SK-N-SH treated with all-trans-retinoic acid at 6 μM for 48 hours (cell line): ENCODE results near the gene MIEN1.

Experiments used
- ATAC-seq: fragments of 200-7000 bp; cut with Tn5 transposase; 3 replicates; pipeline ENCODE4 v1.9.1; 2020; ENCODE audit warnings: mild to moderate bottlenecking, moderate library complexity
- ARNTL ChIP-seq: fragments of 450-650 bp; formaldehyde crosslinking; IDR thresholded peaks from 2 replicates; pipeline ENCODE4 v1.5.0; 2020; ENCODE audit warnings: low read depth, mild to moderate bottlenecking, moderate library complexity, borderline replicate concordance
- BACH2 ChIP-seq: fragments of 250-450 bp; sonication (Bioruptor Pico); IDR thresholded peaks from 2 replicates; pipeline ENCODE4 v1.9.0; 2021; ENCODE audit warnings: mild to moderate bottlenecking, borderline replicate concordance
- CSDC2 ChIP-seq: fragments of 250-450 bp; sonication (Bioruptor Pico); IDR thresholded peaks from 2 replicates; pipeline ENCODE4 v1.5.0; 2020; ENCODE audit warnings: mild to moderate bottlenecking, moderate library complexity
- ESRRG ChIP-seq: fragments of 250-450 bp; sonication (Bioruptor Pico); IDR thresholded peaks from 2 replicates; pipeline ENCODE4 v1.6.1; 2021; ENCODE audit warnings: mild to moderate bottlenecking
- GLIS3 ChIP-seq: fragments of 250-450 bp; sonication (Bioruptor Pico); IDR thresholded peaks from 2 replicates; pipeline ENCODE4 v1.5.0; 2020; ENCODE audit warnings: mild to moderate bottlenecking, moderate library complexity
- OSR1 ChIP-seq: fragments of 250-450 bp; sonication (Bioruptor Pico); IDR thresholded peaks from 2 replicates; pipeline ENCODE4 v1.8.0; 2022; ENCODE audit warnings: moderate library complexity, mild to moderate bottlenecking, inconsistent platforms
- PPARA ChIP-seq: fragments of 250-450 bp; sonication (Bioruptor Pico); IDR thresholded peaks from 2 replicates; pipeline ENCODE4 v1.5.0; 2020; ENCODE audit warnings: mild to moderate bottlenecking, borderline replicate concordance
- RARB ChIP-seq: fragments of 250-450 bp; sonication (Bioruptor Pico); IDR thresholded peaks from 2 replicates; pipeline ENCODE4 v1.8.0; 2021; ENCODE audit warnings: mild to moderate bottlenecking, moderate library complexity
- SNAI2 ChIP-seq: fragments of 250-450 bp; sonication (Bioruptor Pico); IDR thresholded peaks from 2 replicates; pipeline ENCODE4 v1.5.0; 2020; ENCODE audit warnings: mild to moderate bottlenecking, moderate library complexity
- TCF4 ChIP-seq: fragments of 250-450 bp; sonication (Bioruptor Pico); IDR thresholded peaks from 2 replicates; pipeline ENCODE4 v1.8.0; 2021; ENCODE audit warnings: mild to moderate bottlenecking, moderate library complexity, borderline replicate concordance
- TOX ChIP-seq: fragments of 250-450 bp; sonication (Bioruptor Pico); IDR thresholded peaks from 2 replicates; pipeline ENCODE4 v1.8.0; 2021; ENCODE audit warnings: mild to moderate bottlenecking, moderate library complexity, borderline replicate concordance
- ZC3H10 ChIP-seq: fragments of 250-450 bp; sonication (Bioruptor Pico); IDR thresholded peaks from 2 replicates; pipeline ENCODE4 v1.5.1; 2021; ENCODE audit warnings: mild to moderate bottlenecking, moderate library complexity
- ZFP3 ChIP-seq: fragments of 250-450 bp; sonication (Bioruptor Pico); IDR thresholded peaks from 2 replicates; pipeline ENCODE4 v1.5.0; 2020; ENCODE audit warnings: mild to moderate bottlenecking, moderate library complexity
- ZFP30 ChIP-seq: fragments of 450-650 bp; formaldehyde crosslinking; IDR thresholded peaks from 2 replicates; pipeline ENCODE4 v1.5.0; 2022; ENCODE audit warnings: mild to moderate bottlenecking, moderate library complexity
- ZNF565 ChIP-seq: fragments of 450-650 bp; formaldehyde crosslinking; conservative IDR thresholded peaks from 2 replicates; pipeline ENCODE4 v1.5.0; 2020; ENCODE audit warnings: low read depth, mild to moderate bottlenecking, moderate library complexity
- ZNF70 ChIP-seq: fragments of 450-650 bp; formaldehyde crosslinking; IDR thresholded peaks from 2 replicates; pipeline ENCODE4 v1.5.0; 2020; ENCODE audit warnings: mild to moderate bottlenecking, moderate library complexity
- ZNF8 ChIP-seq: fragments of 450-650 bp; formaldehyde crosslinking; IDR thresholded peaks from 2 replicates; pipeline ENCODE4 v1.5.0; 2020; ENCODE audit warnings: mild to moderate bottlenecking, moderate library complexity
- TF ChIP-seq, protein P1 (sequence below): fragments of 250-450 bp; sonication (Bioruptor Pico); IDR thresholded peaks from 2 replicates; pipeline ENCODE4 v1.5.1; 2020; ENCODE audit warnings: low read depth, mild to moderate bottlenecking, moderate library complexity
- TF ChIP-seq, protein P2 (sequence below): fragments of 250-450 bp; sonication (Bioruptor Pico); IDR thresholded peaks from 2 replicates; pipeline ENCODE4 v1.8.0; 2021; ENCODE audit warnings: low read depth, mild to moderate bottlenecking, moderate library complexity, borderline replicate concordance
- TF ChIP-seq, protein P3 (sequence below): fragments of 250-450 bp; sonication (Bioruptor Pico); IDR thresholded peaks from 2 replicates; pipeline ENCODE4 v1.5.1; 2021; ENCODE audit warnings: mild to moderate bottlenecking, moderate library complexity
- TF ChIP-seq, protein P4 (sequence below): fragments of 250-450 bp; sonication (Bioruptor Pico); IDR thresholded peaks from 2 replicates; pipeline ENCODE4 v1.5.0; 2020; ENCODE audit warnings: mild to moderate bottlenecking, moderate library complexity

MIEN1 gene

DNA sequence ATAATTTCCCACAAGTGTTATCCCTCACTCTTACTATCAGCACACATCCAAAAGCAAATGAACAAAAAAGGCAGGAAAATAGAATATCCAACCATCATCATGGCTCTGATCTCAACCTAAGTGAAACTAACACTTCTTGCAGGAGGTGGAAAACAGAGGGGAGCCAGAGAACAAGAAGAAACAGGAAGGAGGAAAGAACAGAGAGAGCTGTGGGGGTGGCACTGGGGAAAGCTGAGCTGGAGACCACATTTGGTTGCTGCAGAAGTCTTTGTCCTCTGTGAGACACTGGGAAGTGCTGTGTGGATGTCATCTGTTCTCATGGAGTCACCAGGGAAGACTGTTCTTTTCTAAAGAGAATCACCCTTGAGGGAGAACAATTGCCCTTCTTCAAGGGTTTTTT, 42.1 kb upstream of the MIEN1 start (continued):
- no peak for TF ChIP-seq ZC3H10
- TF ChIP-seq ZFP3 (CRISPR knock-in tag) = no peak
- no peak for TF ChIP-seq OSR1

DNA sequence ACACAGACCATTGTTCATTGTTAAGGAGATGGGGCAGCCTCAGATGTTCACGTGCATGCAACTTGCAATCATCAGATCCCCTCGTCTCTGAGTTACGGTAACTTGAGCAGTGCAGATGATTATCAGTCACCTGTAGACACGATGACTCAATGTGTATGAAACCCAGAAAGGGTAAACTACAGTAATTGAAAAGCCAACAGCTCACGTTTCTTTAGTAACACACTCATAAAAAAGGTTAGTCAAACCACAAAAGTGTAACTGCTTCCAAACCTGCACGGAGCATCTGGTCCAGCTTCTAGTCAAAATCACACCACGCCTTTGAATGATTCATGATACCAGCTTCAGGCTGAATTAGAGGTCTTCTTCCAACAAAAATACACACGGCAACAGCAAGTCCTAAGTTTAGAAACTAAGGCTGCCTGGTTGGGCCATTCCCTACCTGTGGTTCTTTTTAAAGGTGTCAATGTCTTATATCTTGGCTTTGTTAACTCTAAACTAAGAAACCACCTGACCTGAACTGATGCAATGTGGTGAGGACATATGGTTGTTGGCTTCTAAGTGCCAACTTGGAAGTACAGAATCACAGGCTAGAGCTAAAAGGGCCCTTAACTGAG, 39.7 kb upstream of the MIEN1 start:
- ATAC-seq = no peak
- TF ChIP-seq, protein P1, sequence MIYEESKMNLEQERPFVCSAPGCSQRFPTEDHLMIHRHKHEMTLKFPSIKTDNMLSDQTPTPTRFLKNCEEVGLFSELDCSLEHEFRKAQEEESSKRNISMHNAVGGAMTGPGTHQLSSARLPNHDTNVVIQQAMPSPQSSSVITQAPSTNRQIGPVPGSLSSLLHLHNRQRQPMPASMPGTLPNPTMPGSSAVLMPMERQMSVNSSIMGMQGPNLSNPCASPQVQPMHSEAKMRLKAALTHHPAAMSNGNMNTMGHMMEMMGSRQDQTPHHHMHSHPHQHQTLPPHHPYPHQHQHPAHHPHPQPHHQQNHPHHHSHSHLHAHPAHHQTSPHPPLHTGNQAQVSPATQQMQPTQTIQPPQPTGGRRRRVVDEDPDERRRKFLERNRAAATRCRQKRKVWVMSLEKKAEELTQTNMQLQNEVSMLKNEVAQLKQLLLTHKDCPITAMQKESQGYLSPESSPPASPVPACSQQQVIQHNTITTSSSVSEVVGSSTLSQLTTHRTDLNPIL = no peak
- TF ChIP-seq PPARA (CRISPR knock-in tag) (no peak), TCF4 (CRISPR knock-in tag) (no peak), GLIS3 (no peak), CSDC2 (CRISPR knock-in tag) (no peak), ZNF70 (CRISPR knock-in tag) (no peak), ZFP30 (no peak), TOX (CRISPR knock-in tag) (no peak), RARB (no peak), SNAI2 (CRISPR knock-in tag) (no peak), ZNF565 (no peak)
- TF ChIP-seq, protein P2, sequence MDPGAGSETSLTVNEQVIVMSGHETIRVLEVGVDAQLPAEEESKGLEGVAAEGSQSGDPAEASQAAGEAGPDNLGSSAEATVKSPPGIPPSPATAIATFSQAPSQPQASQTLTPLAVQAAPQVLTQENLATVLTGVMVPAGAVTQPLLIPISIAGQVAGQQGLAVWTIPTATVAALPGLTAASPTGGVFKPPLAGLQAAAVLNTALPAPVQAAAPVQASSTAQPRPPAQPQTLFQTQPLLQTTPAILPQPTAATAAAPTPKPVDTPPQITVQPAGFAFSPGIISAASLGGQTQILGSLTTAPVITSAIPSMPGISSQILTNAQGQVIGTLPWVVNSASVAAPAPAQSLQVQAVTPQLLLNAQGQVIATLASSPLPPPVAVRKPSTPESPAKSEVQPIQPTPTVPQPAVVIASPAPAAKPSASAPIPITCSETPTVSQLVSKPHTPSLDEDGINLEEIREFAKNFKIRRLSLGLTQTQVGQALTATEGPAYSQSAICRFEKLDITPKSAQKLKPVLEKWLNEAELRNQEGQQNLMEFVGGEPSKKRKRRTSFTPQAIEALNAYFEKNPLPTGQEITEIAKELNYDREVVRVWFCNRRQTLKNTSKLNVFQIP (CRISPR knock-in tag) = no peak

DNA sequence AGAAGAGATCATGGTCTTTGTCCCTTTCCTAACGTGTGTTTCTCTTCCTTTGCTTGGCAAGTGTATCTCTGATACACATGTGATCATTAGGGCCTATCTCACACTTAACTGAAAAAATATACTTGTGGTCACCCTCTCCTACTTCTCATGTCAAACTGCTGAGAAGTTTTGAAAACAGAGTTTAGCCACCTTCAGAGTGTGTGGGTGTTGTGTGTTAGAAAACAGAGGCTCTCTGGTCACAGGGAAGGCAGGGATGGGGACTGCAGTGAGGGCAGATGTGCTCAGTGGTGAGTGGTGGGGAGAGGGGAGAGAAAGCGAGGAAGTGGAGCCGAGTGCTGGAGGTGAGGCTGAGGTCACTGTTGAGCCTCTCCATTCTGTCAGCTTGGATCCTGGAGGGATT, 36.8 kb upstream of the MIEN1 start:
- TF ChIP-seq GLIS3 (no peak), BACH2 (CRISPR knock-in tag) (no peak), SNAI2 (CRISPR knock-in tag) (no peak), CSDC2 (CRISPR knock-in tag) (no peak), ARNTL (CRISPR knock-in tag) (no peak), ESRRG (CRISPR knock-in tag) (no peak), TCF4 (CRISPR knock-in tag) (no peak), ZNF70 (CRISPR knock-in tag) (no peak), PPARA (CRISPR knock-in tag) (no peak), ZNF8 (CRISPR knock-in tag) (no peak), ZFP3 (CRISPR knock-in tag) (no peak), ZFP30 (no peak), ZNF565 (no peak), ZC3H10 (no peak), OSR1 (no peak)
- TF ChIP-seq, protein P3, sequence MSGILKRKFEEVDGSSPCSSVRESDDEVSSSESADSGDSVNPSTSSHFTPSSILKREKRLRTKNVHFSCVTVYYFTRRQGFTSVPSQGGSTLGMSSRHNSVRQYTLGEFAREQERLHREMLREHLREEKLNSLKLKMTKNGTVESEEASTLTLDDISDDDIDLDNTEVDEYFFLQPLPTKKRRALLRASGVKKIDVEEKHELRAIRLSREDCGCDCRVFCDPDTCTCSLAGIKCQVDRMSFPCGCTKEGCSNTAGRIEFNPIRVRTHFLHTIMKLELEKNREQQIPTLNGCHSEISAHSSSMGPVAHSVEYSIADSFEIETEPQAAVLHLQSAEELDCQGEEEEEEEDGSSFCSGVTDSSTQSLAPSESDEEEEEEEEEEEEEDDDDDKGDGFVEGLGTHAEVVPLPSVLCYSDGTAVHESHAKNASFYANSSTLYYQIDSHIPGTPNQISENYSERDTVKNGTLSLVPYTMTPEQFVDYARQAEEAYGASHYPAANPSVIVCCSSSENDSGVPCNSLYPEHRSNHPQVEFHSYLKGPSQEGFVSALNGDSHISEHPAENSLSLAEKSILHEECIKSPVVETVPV (CRISPR knock-in tag) = no peak
- TF ChIP-seq, protein P2 (CRISPR knock-in tag) = no peak
- TF ChIP-seq, protein P1 = no peak
- TF ChIP-seq, all 23 proteins: peak for 0
- ATAC-seq = no peak

DNA sequence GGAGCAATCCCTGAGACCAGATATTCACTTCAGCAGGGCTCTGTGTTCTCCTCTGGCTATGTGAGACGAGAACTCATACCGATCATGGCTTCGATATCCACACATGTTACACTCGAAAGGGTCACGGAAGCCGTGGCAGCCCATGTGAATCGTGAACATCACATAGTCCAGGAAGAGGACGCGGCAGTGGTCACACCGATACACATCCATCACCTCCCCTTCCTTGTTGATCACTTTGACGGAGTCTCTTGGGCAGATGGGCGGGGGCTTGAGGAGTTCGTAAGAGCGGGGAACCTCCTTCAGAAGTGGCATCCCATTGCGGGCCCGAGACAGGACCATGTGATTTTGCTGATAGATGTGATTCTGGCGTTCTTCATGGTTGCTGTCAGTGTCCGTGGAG, 35.4 kb upstream of the MIEN1 start:
- TF ChIP-seq RARB = no peak
- no peak for TF ChIP-seq OSR1
- TF ChIP-seq, protein P1 = no peak
- TF ChIP-seq BACH2 (CRISPR knock-in tag) = no peak
- no peak for TF ChIP-seq TCF4 (CRISPR knock-in tag)
- TF ChIP-seq, protein P2 (CRISPR knock-in tag) = no peak
- TF ChIP-seq, protein P4, sequence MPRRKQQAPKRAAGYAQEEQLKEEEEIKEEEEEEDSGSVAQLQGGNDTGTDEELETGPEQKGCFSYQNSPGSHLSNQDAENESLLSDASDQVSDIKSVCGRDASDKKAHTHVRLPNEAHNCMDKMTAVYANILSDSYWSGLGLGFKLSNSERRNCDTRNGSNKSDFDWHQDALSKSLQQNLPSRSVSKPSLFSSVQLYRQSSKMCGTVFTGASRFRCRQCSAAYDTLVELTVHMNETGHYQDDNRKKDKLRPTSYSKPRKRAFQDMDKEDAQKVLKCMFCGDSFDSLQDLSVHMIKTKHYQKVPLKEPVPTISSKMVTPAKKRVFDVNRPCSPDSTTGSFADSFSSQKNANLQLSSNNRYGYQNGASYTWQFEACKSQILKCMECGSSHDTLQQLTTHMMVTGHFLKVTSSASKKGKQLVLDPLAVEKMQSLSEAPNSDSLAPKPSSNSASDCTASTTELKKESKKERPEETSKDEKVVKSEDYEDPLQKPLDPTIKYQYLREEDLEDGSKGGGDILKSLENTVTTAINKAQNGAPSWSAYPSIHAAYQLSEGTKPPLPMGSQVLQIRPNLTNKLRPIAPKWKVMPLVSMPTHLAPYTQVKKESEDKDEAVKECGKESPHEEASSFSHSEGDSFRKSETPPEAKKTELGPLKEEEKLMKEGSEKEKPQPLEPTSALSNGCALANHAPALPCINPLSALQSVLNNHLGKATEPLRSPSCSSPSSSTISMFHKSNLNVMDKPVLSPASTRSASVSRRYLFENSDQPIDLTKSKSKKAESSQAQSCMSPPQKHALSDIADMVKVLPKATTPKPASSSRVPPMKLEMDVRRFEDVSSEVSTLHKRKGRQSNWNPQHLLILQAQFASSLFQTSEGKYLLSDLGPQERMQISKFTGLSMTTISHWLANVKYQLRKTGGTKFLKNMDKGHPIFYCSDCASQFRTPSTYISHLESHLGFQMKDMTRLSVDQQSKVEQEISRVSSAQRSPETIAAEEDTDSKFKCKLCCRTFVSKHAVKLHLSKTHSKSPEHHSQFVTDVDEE (CRISPR knock-in tag) = no peak
- no peak for TF ChIP-seq ZNF565
- no peak for TF ChIP-seq ZFP30
- TF ChIP-seq ARNTL (CRISPR knock-in tag) = no peak
- no peak for ATAC-seq
